Hepatocyte (in vitro differentiated cells): ENCODE measurements around the gene ASB5.

Source experiments
- EZH2 ChIP-seq: fragments of 200-600 bp; sonication (generic); IDR thresholded peaks from 2 replicates; pipeline ENCODE4 v1.6.1; 2016; ENCODE audit warnings: antibody characterized with exemption, mild to moderate bottlenecking, borderline replicate concordance
- TF ChIP-seq, protein P1 (sequence below): fragments of 200-600 bp; sonication (generic); IDR thresholded peaks from 2 replicates; pipeline ENCODE4 v1.5.1; 2016; ENCODE audit warnings: antibody characterized with exemption, mild to moderate bottlenecking; ENCODE audit not compliant: poor library complexity

DNA sequence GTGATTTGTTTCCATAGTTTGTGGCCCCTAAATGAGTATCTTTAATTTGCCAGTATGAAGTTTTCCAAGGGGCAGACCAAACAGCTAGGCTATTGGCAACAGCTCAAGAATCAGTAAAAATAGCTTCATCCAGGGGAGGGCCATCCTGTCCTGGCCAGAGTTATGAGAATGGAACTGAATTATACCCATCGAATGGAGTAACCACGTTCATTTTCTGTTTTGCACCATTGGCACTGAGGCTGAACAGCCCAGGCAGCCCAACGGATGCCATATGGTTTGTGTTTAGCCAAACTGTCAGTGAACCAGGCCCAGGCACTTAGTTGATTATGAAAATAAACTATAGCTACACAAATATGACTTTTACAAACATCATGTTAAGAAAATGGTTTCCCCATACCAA is 17.7 kb upstream of the ASB5 start:
- TF ChIP-seq, protein P1, sequence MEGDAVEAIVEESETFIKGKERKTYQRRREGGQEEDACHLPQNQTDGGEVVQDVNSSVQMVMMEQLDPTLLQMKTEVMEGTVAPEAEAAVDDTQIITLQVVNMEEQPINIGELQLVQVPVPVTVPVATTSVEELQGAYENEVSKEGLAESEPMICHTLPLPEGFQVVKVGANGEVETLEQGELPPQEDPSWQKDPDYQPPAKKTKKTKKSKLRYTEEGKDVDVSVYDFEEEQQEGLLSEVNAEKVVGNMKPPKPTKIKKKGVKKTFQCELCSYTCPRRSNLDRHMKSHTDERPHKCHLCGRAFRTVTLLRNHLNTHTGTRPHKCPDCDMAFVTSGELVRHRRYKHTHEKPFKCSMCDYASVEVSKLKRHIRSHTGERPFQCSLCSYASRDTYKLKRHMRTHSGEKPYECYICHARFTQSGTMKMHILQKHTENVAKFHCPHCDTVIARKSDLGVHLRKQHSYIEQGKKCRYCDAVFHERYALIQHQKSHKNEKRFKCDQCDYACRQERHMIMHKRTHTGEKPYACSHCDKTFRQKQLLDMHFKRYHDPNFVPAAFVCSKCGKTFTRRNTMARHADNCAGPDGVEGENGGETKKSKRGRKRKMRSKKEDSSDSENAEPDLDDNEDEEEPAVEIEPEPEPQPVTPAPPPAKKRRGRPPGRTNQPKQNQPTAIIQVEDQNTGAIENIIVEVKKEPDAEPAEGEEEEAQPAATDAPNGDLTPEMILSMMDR, result no peak
- TF ChIP-seq EZH2, result no peak
